Suprapubic skin (tissue), 4 donors: Measurements from ENCODE around the gene TMEM163.

ENCODE experiments used
- CTCF ChIP-seq, 2 donors: fragments of 200-600 bp in 1 of 2; fragments of 450-650 bp in 1 of 2; sonication (generic) in 1 of 2; IDR thresholded peaks; one replicate each; pipeline ENCODE4 v1.5.1; 2016 to 2019; ENCODE audit warnings: antibody characterized with exemption in 2 of 2, mild to moderate bottlenecking in 1 of 2, moderate library complexity in 1 of 2
- POLR2A ChIP-seq, 2 donors: fragments of 450-650 bp; IDR thresholded peaks; one replicate each; pipeline ENCODE4 v1.6.1; 2017; ENCODE audit warnings: antibody characterized with exemption in 2 of 2, mild to moderate bottlenecking in 2 of 2, moderate library complexity in 2 of 2
- POLR2AphosphoS5 ChIP-seq, 3 donors: sonication (generic); formaldehyde crosslinking; IDR thresholded peaks; one replicate each; pipeline ENCODE4 v1.6.1; 2017; ENCODE audit warnings: antibody characterized with exemption in 3 of 3

- TF ChIP-seq CTCF (IDR thresholded peaks at IDR 0.05) (no peak), POLR2A (IDR thresholded peaks at IDR 0.05) (no peak), POLR2AphosphoS5 (IDR thresholded peaks at IDR 0.05) (no peak)
These were observed 216.7 kb downstream of the TMEM163 start for GRCh38 chr2:134502104-134502503.
